A204.1 (cell line): Measurements from ENCODE around the gene FAM53C.
"Not testable (repeated sequence)": the region's sequence is repeated elsewhere in the genome, so short reads cannot be mapped to it uniquely, and the experiment has no call there.

Source experiments
- FAIRE-seq: peaks from 2 replicates; lab custom pipeline; 2012; peaks lifted over from hg19 to GRCh38; lab: Jason Lieb, UNC

FAM53C gene

DNA sequence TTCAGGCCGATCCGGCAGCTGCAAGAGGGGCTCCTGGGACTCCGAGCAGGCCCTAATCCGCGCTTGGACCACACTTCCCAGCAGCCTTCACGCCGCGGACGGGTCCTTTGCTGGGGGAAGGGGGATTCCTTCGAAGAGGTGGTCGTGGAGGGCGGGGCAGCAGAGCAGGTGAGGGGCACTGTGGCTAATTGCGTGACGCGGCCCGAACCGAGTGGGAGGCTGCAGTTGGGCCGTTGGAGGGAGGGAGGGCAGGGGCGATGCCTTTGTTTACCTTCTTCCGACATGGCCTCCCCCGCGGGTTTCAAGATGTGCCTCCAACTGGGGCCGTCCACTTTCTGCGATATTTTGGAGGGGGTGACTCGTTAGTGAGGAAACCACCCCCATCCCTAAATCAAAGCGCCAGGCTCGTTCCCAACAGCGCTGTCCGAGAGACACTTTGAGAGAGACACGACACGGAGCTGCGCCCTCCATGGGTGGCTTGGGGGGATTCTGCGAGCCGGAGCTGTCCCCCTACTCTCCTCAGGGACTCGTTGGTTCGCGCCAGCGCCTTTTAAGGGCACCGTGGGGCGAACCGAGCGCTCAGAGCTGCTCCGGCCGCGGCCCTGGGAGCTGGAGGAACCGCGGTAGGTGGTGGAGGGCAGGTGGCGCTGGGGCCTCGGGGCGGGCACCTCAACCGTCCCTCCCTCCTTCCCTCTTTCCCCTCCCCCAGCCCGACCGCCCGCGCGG lies at the start of gene FAM53C:
Gene FAM53C (plus strand): TSS at position 582 of the 726 bp plus-strand sequence. CDS start 3,070 bp downstream, outside the sequence.
- FAIRE-seq = no peak

GRCh38 chr5:138289296-138289695 lies 48.8 kb upstream of the FAM53C start:
- no peak for FAIRE-seq

GRCh38 chr5:138303372-138303771 lies 34.7 kb upstream of the FAM53C start:
- no peak for FAIRE-seq

DNA sequence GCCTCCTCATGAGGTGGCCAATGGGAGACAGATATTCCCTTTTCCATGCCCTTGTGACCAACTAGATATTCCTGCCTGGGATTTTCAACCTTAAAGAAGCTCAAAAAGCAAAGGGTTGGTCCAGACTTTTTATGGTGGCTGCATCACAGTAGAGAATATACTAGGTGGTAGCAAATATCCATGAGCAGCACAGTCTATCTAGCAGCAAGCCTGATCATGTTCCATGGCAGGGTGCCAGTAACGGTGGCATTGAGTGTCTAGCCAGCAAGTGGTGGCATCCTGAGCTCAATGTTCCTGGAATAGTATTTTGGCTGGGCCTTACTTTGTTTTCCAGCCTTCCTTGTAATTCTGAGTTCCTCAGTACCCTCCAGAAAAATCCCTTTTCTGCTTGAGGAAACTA lies 32.3 kb upstream of the FAM53C start:
- no peak for FAIRE-seq

GRCh38 chr5:138315751-138316278 lies 22.3 kb upstream of the FAM53C start:
- no peak for FAIRE-seq

DNA sequence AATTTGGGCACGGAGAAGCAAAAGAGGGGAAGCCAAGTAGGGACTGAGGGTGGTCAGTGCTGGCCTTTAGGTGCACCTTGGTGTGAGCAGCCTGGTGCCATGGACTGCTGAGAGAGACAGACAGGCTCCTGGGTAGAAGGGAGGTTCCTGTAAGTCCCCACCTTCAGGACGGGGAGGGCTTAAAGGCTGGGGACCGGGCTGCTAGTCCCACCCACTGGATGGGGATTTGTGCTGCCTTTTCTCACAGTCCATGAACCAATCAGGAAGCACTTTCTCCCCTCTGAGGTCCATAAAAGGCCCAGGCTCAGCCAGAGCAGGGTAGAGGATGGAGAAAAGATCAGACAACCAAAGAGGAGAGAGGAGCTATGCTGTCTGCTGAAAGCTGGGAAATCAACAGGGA lies 21.7 kb upstream of the FAM53C start:
- no peak for FAIRE-seq

GRCh38 chr5:138318211-138318610 lies 19.9 kb upstream of the FAM53C start:
- not testable (repeated sequence) for FAIRE-seq

DNA sequence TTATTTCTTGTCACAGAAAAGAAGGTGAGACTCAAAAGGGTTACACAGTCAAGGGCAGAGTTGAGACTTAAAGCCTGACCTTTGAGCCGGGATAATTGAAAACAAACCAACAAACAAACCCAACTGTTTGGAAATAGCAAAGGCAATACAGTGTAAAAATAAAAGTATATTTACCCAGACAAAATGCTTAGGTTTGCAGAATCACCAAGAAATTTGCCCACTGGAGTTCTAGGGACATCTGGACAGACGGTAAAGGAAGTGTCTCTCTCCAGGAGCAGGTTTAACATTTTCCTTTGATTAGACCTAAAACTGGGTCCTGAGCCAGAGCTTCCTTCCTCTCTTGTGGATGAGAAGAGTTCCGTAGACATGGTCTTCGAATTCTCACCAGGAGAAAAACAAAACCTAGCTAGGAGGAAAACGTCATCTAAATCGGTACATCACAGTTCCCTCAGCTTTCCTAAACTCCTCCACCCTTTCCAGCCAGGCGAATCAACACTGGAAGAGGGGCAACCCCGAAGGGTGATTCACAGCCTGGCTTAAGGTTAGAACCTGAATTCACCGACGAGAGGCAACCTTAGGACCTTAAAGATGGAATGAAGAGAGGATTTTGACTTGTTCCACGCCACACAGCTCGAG lies 7.1 kb upstream of the FAM53C start:
- FAIRE-seq = no peak

GRCh38 chr5:138331449-138332368 lies 6.4 kb upstream of the FAM53C start, which contains the start of gene CDC25C:
Gene CDC25C, minus strand, starts transcription at chr5:138331804. Its CDS starts 624 bp downstream, at chr5:138331180.
- FAIRE-seq = peak; percentile 99

GRCh38 chr5:138334867-138335447 lies 3.1 kb upstream of the FAM53C start:
- no peak for FAIRE-seq

DNA sequence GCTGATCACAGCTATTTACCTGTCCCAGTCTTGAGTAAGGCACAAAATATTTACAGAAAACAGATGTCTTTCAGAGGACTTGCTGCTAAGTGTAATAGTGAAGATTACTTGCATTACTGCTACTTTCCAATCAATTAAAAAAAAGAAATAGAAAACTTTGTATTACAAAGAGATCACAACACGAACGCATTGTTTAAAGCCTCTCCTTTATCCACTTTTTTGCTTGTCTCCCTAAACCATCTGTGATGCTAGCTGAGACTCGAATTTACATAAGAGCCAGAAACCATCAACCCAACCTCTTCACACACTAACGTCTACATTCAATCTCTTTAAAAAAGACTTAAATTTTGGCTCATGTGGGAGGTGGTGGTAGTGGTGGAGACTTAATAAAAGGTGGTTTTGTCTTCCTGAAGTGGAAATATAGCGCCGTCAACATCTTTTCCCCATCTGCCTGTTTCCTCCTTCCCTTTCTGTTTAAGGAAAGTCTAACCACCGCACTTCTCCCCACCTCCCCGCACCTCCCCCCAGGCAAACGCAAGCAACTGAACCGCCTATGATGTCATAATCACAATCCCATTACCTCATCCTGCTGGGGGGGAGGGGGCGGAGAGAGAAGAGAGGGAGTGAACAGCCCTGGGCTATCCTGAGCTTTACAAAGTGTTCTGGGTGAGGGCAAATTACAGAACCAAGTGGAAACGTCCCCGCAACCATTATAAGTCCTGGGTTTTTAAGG lies 948 bp upstream of the FAM53C start:
- no peak for FAIRE-seq

- no peak for FAIRE-seq
Measured at GRCh38 chr5:138338411-138339090, 485 bp downstream of the FAM53C start.

DNA sequence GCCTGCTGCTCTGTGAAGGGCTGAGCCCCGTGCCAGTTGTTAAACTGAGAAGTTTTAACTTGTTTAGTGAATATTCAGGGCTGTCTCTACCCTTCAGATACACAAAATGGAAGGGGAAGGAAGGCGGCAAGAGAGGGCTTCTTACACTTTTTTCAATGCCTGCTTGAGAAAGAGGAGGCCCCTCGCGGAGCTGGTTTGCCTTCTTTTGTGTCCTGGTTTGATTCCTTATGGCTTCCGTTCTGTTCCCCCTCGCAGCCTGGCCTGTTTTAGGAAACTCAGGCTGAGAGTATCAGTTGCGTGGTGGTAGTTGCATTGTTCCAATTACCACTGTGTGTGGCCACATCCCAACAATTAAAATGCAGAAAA lies 1.0 kb downstream of the FAM53C start:
- FAIRE-seq = no peak

- no peak for FAIRE-seq
Measured at GRCh38 chr5:138339464-138339863, 1.4 kb downstream of the FAM53C start.

GRCh38 chr5:138340008-138340407 lies 1.9 kb downstream of the FAM53C start:
- FAIRE-seq = no peak

GRCh38 chr5:138344887-138345622 lies 7.0 kb downstream of the FAM53C start:
- no peak for FAIRE-seq

DNA sequence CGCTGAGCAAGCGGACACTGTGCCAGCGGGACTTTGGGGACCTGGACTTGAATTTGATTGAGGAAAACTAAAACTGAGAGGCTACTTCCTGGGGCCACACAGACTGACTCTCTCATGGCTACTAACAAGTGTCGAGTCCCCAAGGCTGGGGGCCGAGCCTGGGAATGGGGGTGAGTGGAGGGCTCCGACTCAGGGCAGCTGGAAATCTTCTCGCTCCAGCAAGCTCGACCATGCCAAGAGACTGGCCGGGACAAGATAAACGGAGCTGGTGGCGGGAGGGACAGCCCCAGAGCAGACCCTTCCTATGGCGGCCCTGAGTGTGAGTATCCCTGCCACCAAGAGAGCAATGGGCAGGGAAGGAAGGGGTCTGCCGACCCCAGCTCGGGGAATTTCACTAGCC lies 8.8 kb downstream of the FAM53C start:
- no peak for FAIRE-seq

GRCh38 chr5:138349852-138350562 lies 11.9 kb downstream of the FAM53C start:
- FAIRE-seq = no peak

DNA sequence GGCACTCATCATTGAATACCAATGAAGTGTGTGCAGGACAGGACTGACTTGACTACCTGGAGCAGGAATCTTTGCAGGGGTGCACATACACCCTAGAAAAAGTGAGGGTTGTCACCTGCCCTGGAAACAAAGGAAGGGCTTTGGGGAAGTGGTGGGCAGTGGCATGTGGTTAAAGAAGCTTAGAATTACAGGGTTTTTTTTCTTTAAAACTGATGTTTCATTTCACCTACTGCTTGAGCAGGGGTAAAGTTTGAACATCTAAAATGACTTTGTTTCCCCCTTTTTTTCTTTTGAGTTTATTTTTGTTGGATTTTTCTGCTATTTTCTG lies 12.5 kb downstream of the FAM53C start:
- no peak for FAIRE-seq

DNA sequence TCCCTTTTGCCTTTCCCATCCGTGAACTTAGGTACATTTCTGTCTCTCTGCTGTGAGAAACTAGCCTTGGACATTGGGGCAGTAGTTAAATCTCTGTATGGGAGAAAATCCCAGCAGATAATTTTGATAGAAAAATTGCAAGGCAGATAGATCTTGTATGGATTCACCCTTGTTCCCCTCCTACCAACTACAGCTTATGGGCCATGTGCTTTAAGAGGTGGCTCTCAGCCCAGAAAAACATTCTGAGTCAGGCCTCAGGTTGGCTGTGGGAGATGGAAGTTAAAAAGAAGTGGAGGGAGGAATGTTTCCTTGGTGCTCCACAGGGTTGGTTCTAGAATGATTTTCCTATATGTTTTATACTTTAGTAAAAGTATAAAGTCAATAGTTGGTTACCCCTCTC lies 13.0 kb downstream of the FAM53C start:
- no peak for FAIRE-seq
